Central memory CD4-positive, alpha-beta T cell (primary cell): ENCODE results near the gene FBN1.

Experiments
- DNase-seq: peaks from one replicate; pipeline ENCODE4 v3.0.0; 2022

Gene FBN1

GRCh38 chr15:48650931-48651330 is 5.4 kb upstream of the FBN1 start:
- no peak for DNase-seq

GRCh38 chr15:48647962-48648361 is 2.5 kb upstream of the FBN1 start:
- DNase-seq: no peak

GRCh38 chr15:48646331-48646730 is 822 bp upstream of the FBN1 start:
- DNase-seq: no peak

- DNase-seq: no peak
Observed at GRCh38 chr15:48644827-48645557, 517 bp downstream of the FBN1 start.

- no peak for DNase-seq
Observed at GRCh38 chr15:48644467-48644826, 1.1 kb downstream of the FBN1 start.

- DNase-seq: no peak
Observed at GRCh38 chr15:48643776-48644466, 1.6 kb downstream of the FBN1 start.

GRCh38 chr15:48643206-48643605 is 2.3 kb downstream of the FBN1 start:
- DNase-seq: no peak

- DNase-seq: no peak
Observed at GRCh38 chr15:48642795-48643194, 2.7 kb downstream of the FBN1 start.

- no peak for DNase-seq
Observed at GRCh38 chr15:48641416-48641815, 4.1 kb downstream of the FBN1 start.

GRCh38 chr15:48638963-48639362 is 6.5 kb downstream of the FBN1 start:
- DNase-seq: no peak

GRCh38 chr15:48637639-48638038 is 7.9 kb downstream of the FBN1 start:
- DNase-seq: no peak

- no peak for DNase-seq
Observed at GRCh38 chr15:48636511-48636910, 9.0 kb downstream of the FBN1 start.

GRCh38 chr15:48634893-48635292 is 10.6 kb downstream of the FBN1 start:
- DNase-seq: no peak

GRCh38 chr15:48634096-48634495 is 11.4 kb downstream of the FBN1 start:
- no peak for DNase-seq

GRCh38 chr15:48632651-48633050 is 12.9 kb downstream of the FBN1 start:
- no peak for DNase-seq

GRCh38 chr15:48631176-48631770 is 14.2 kb downstream of the FBN1 start:
- no peak for DNase-seq

- DNase-seq: no peak
Observed at GRCh38 chr15:48630245-48630644, 15.3 kb downstream of the FBN1 start.

- no peak for DNase-seq
Observed at GRCh38 chr15:48628832-48629231, 16.7 kb downstream of the FBN1 start.

- DNase-seq: no peak
Observed at GRCh38 chr15:48627260-48627940, 18.1 kb downstream of the FBN1 start.

GRCh38 chr15:48625126-48625525 is 20.4 kb downstream of the FBN1 start:
- no peak for DNase-seq

GRCh38 chr15:48624700-48625099 is 20.8 kb downstream of the FBN1 start:
- DNase-seq: no peak

- no peak for DNase-seq
Observed at GRCh38 chr15:48623456-48623855, 22.1 kb downstream of the FBN1 start.

- no peak for DNase-seq
Observed at GRCh38 chr15:48622237-48622636, 23.3 kb downstream of the FBN1 start.

GRCh38 chr15:48619446-48619845 is 26.1 kb downstream of the FBN1 start:
- no peak for DNase-seq
